HL-60 (cell line): ENCODE measurements around the gene MIX23.

Experiments used
- CTCF ChIP-seq: IDR thresholded peaks from one replicate; pipeline ENCODE4 v1.5.1; 2011; ENCODE audit warnings: low read length, control low read depth, inconsistent platforms; ENCODE audit not compliant: insufficient read depth
- GABPA ChIP-seq: IDR thresholded peaks from 2 replicates; pipeline ENCODE4 v1.6.1; 2012; ENCODE audit warnings: low read depth
- SPI1 ChIP-seq: IDR thresholded peaks from 2 replicates; pipeline ENCODE4 v1.6.1; 2012; ENCODE audit warnings: low read depth, mild to moderate bottlenecking, borderline replicate concordance
- TF ChIP-seq, protein P1 (sequence below): IDR thresholded peaks from 2 replicates; pipeline ENCODE4 v1.6.1; 2012; ENCODE audit warnings: low read depth; ENCODE audit not compliant: insufficient replicate concordance

- TF ChIP-seq CTCF (no peak), SPI1 (no peak), GABPA (no peak)
- TF ChIP-seq, protein P1, sequence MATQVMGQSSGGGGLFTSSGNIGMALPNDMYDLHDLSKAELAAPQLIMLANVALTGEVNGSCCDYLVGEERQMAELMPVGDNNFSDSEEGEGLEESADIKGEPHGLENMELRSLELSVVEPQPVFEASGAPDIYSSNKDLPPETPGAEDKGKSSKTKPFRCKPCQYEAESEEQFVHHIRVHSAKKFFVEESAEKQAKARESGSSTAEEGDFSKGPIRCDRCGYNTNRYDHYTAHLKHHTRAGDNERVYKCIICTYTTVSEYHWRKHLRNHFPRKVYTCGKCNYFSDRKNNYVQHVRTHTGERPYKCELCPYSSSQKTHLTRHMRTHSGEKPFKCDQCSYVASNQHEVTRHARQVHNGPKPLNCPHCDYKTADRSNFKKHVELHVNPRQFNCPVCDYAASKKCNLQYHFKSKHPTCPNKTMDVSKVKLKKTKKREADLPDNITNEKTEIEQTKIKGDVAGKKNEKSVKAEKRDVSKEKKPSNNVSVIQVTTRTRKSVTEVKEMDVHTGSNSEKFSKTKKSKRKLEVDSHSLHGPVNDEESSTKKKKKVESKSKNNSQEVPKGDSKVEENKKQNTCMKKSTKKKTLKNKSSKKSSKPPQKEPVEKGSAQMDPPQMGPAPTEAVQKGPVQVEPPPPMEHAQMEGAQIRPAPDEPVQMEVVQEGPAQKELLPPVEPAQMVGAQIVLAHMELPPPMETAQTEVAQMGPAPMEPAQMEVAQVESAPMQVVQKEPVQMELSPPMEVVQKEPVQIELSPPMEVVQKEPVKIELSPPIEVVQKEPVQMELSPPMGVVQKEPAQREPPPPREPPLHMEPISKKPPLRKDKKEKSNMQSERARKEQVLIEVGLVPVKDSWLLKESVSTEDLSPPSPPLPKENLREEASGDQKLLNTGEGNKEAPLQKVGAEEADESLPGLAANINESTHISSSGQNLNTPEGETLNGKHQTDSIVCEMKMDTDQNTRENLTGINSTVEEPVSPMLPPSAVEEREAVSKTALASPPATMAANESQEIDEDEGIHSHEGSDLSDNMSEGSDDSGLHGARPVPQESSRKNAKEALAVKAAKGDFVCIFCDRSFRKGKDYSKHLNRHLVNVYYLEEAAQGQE, result no peak
Measured at GRCh38 chr3:122357828-122358702, 25.0 kb downstream of the MIX23 start.
